Upper lobe of left lung (tissue), 6 donors: ENCODE measurements around the gene ZDHHC1. TPM values are rescaled to one million over a fixed set of nuclear protein-coding genes. Genes with fewer than 3 reads are reported as not detected.
A peak's percentile ranks its signal among the peaks of the same experiment; 100 is the strongest.

Experiments
- ATAC-seq, 2 donors: fragments of 200-7000 bp; cut with Tn5 transposase; one replicate each; pipeline ENCODE4 v1.9.1; 2022; ENCODE audit warnings: mild to moderate bottlenecking in 2 of 2, moderate library complexity in 2 of 2; ENCODE audit not compliant: low FRiP score in 2 of 2
- DNase-seq, 2 donors: peaks; one replicate each; pipeline ENCODE4 v3.0.0-alpha.2; 2019 to 2020
- H3K27ac ChIP-seq, 4 donors: fragments of 200-600 bp; sonication (generic); one replicate each; pipeline ENCODE4 v1.5.1; 2016 to 2019
- H3K27me3 ChIP-seq, 4 donors: fragments of 200-600 bp; sonication (generic); one replicate each; pipeline ENCODE4 v1.5.1; 2017 to 2019
- H3K36me3 ChIP-seq, 4 donors: fragments of 200-600 bp; sonication (generic); one replicate each; pipeline ENCODE4 v1.5.1; 2016 to 2019
- H3K4me1 ChIP-seq, 4 donors: fragments of 200-600 bp; sonication (generic); one replicate each; pipeline ENCODE4 v1.5.1; 2018 to 2019
- H3K4me3 ChIP-seq, 4 donors: fragments of 200-600 bp; sonication (generic); one replicate each; pipeline ENCODE4 v1.5.1; 2017 to 2019; ENCODE audit warnings: mild to moderate bottlenecking in 2 of 4, moderate library complexity in 1 of 4
- H3K9me3 ChIP-seq, 4 donors: fragments of 200-600 bp; sonication (generic); one replicate each; pipeline ENCODE4 v1.5.1; 2018 to 2019
- CTCF ChIP-seq, 6 experiments: fragments of 450-650 bp in 4 of 6; fragments of 200-600 bp in 2 of 6; sonication (generic) in 2 of 6; IDR thresholded peaks; one replicate each; pipeline ENCODE4 v1.5.1; 2016 to 2019; ENCODE audit warnings: antibody characterized with exemption in 6 of 6
- EP300 ChIP-seq, 4 donors: sonication (generic); formaldehyde crosslinking; IDR thresholded peaks; one replicate each; pipeline ENCODE4 v1.5.1; 2017; ENCODE audit warnings: antibody characterized with exemption in 4 of 4, control low read depth in 2 of 4
- POLR2A ChIP-seq, 4 donors: fragments of 450-650 bp; IDR thresholded peaks; one replicate each; pipeline ENCODE4 v1.5.1; 2016 to 2017; ENCODE audit warnings: antibody characterized with exemption in 4 of 4, mild to moderate bottlenecking in 2 of 4
- POLR2AphosphoS5 ChIP-seq, 2 donors: sonication (generic); formaldehyde crosslinking; IDR thresholded peaks; one replicate each; pipeline ENCODE4 v1.5.1; 2017; ENCODE audit warnings: antibody characterized with exemption in 2 of 2
- WGBS, 2 donors: methylation state at CpG; one replicate each; pipeline ENCODE4 v1.1.5; 2017 to 2018; 5-methylcytosine and 5-hydroxymethylcytosine counted together
- total RNA-seq, 6 donors: library from RNA; depleted of rRNA in 4 of 6; stranded (reverse); fragments of >200 nt in 4 of 6; gene quantifications; one replicate each; pipeline versions ENCODE4 v1.1.0 to v1.2.1, GENCODE V29; 2016 to 2021
- donor health status: DM: no; HTN: no; CAD: no; lungs with moderate emphysema.
- donor health status: DM: no; HTN: yes; CAD: no; lungs with severe emphysema.

ZDHHC1 gene
- total RNA-seq, 6 donors from 2014 or later = 14.7 to 49.2 (median 21.4) TPM

GRCh38 chr16:67392301-67393059, 23.8 kb downstream of the ZDHHC1 start:
- TF ChIP-seq CTCF (IDR thresholded peaks at IDR 0.05) = no peak
- no peak for TF ChIP-seq EP300 (IDR thresholded peaks at IDR 0.05)
- TF ChIP-seq POLR2AphosphoS5 (IDR thresholded peaks at IDR 0.05) = no peak
- no peak for TF ChIP-seq POLR2A (IDR thresholded peaks at IDR 0.05)
- peaks cover 0 to 13% (median 2%) of the 10 kb centered on the region in 4 donors for H3K27me3 ChIP-seq
- H3K36me3 ChIP-seq = no peaks in the 10 kb centered on the region
- H3K4me3 ChIP-seq = peak overlapping the region in 3 of 4 donors; percentile 37 to 65 (median 51)
- H3K9me3 ChIP-seq = no peaks in the 10 kb centered on the region
- H3K27ac ChIP-seq = peak overlapping the region; percentile 63 to 69 (median 66)
- ATAC-seq = no peak
- H3K4me1 ChIP-seq = peaks cover 47 to 75% (median 63%) of the 10 kb centered on the region in 4 donors
- WGBS, 2 donors = 65 to 71% methylated on average over 13 to 18 of the region's 18 CpGs
- peak in 1 of 2 donors; percentile 27 for DNase-seq

GRCh38 chr16:67391424-67392300, 24.6 kb downstream of the ZDHHC1 start:
- peak in 1 of 2 donors; percentile 45 for DNase-seq
- peak overlapping the region; percentile 22 to 69 (median 58) for H3K27ac ChIP-seq
- TF ChIP-seq CTCF (IDR thresholded peaks at IDR 0.05) (no peak), POLR2A (IDR thresholded peaks at IDR 0.05) (no peak), POLR2AphosphoS5 (IDR thresholded peaks at IDR 0.05) (no peak), EP300 (IDR thresholded peaks at IDR 0.05) (no peak)
- ATAC-seq = peak in 1 of 2 donors; percentile 9
- 48 to 55% methylated on average over 7 to 15 of the region's 15 CpGs for WGBS, 2 donors
- peaks cover 0 to 13% (median 2%) of the 10 kb centered on the region in 4 donors for H3K27me3 ChIP-seq
- H3K36me3 ChIP-seq = no peaks in the 10 kb centered on the region
- no peaks in the 10 kb centered on the region for H3K9me3 ChIP-seq
- H3K4me1 ChIP-seq = peaks cover 42 to 67% (median 57%) of the 10 kb centered on the region in 4 donors
- H3K4me3 ChIP-seq = peak overlapping the region in 3 of 4 donors; percentile 37 to 65 (median 51)

GRCh38 chr16:67390816-67391423, 25.4 kb downstream of the ZDHHC1 start:
- Histone ChIP-seq H3K27me3 (peaks cover 0 to 13% (median 2%) of the 10 kb centered on the region in 4 donors), H3K36me3 (no peaks in the 10 kb centered on the region), H3K4me1 (peaks cover 35 to 59% (median 50%) of the 10 kb centered on the region in 4 donors), H3K4me3 (peak overlapping the region in 1 of 4 donors; percentile 65), H3K27ac (peak overlapping the region; percentile 19 to 49 (median 26)), H3K9me3 (no peaks in the 10 kb centered on the region)
- ATAC-seq (no peak), DNase-seq (no peak)
- 82 to 89% methylated on average over 7 to 11 of the region's 11 CpGs for WGBS, 2 donors
- TF ChIP-seq CTCF (IDR thresholded peaks at IDR 0.05) (no peak), POLR2A (IDR thresholded peaks at IDR 0.05) (no peak), EP300 (IDR thresholded peaks at IDR 0.05) (no peak), POLR2AphosphoS5 (IDR thresholded peaks at IDR 0.05) (no peak)

- 72 to 75% methylated on average over 23 to 27 of the region's 27 CpGs for WGBS, 2 donors
- H3K9me3 ChIP-seq = no peaks in the 10 kb centered on the region
- H3K27me3 ChIP-seq = peaks cover 0 to 13% (median 2%) of the 10 kb centered on the region in 4 donors
- TF ChIP-seq POLR2A (IDR thresholded peaks at IDR 0.05) (peak in 1 of 4 donors; percentile 5), POLR2AphosphoS5 (IDR thresholded peaks at IDR 0.05) (no peak), EP300 (IDR thresholded peaks at IDR 0.05) (no peak), CTCF (IDR thresholded peaks at IDR 0.05) (no peak)
- H3K36me3 ChIP-seq = no peaks in the 10 kb centered on the region
- peaks cover 27 to 52% (median 42%) of the 10 kb centered on the region in 4 donors for H3K4me1 ChIP-seq
- peak overlapping the region; percentile 7 to 35 (median 18) for H3K27ac ChIP-seq
- H3K4me3 ChIP-seq = no peak overlapping the region
- peak in 1 of 2 donors; percentile 44 for ATAC-seq
- peak; percentile 57 to 61 for DNase-seq
Observed at GRCh38 chr16:67389911-67390815, 26.1 kb downstream of the ZDHHC1 start.
